ENCODE data around the gene FBXW12.

DNA sequence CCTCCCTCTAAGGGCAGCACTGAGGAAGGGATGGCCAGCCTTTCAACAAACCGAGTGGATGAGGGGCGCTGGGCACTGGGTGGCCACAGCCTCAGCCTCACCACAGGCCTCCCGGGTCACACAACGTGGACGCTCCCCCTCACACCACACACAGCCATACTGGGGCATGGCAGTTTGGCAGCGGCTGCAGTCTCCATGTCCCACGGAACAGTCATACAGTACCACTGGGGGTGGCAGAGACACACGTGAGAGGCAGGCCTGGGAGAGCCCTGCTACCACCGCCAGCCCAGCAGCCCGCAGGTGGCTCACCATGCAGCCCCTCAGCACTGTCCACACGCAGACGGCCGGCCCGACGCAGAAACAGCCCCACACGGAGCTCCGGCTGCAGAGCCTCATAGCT lies 46.1 kb downstream of the FBXW12 start:
- no peak for TF ChIP-seq CTCF (conservative IDR thresholded peaks at IDR 0.05 in 1 of 2, IDR thresholded peaks at IDR 0.05 in 1 of 2; ENCODE audit: extremely low read depth in 1 of 2, insufficient read depth in 1 of 2, low read depth in 1 of 2, low read length in 2 of 2)
- TF ChIP-seq EZH2 (IDR thresholded peaks at IDR 0.05; ENCODE audit: borderline replicate concordance, low read length), result no peak
